ENCODE measurements around the gene ZHX3. TPM values are rescaled to one million over a fixed set of nuclear protein-coding genes. Genes with fewer than 3 reads are reported as not detected.

ZHX3 gene
- total and polyA plus RNA-seq, 2 of the 4 experiments (the other 2 are of a cell fraction) = 25.0 to 28.0 TPM

- Histone ChIP-seq H4K5ac (ENCODE audit: low read depth, low read length) (no peak overlapping the region), H3K4ac (ENCODE audit: low read depth, low read length) (no peak overlapping the region), H3K27ac (ENCODE audit: insufficient read depth, low read length) (no peak overlapping the region), H2BK20ac (ENCODE audit: low read depth, low read length) (no peak overlapping the region), H3K4me2 (ENCODE audit: low read depth, low read length) (no peak overlapping the region), H3K79me1 (ENCODE audit: low read depth in 1 of 2, low read length in 2 of 2) (peaks cover 9 to 69% of the 10 kb centered on the region in 2 experiments; a peak in 3 of 4 replicates), H3K4me1 (ENCODE audit: control insufficient read depth, insufficient read depth, low read length) (peaks cover 24% of the 10 kb centered on the region), H3K23ac (ENCODE audit: low read depth, low read length) (no peak overlapping the region), H4K91ac (ENCODE audit: insufficient read depth, low read depth, low read length) (no peak overlapping the region), H4K8ac (ENCODE audit: low read depth in 2 of 2, low read length in 2 of 2) (no peak overlapping the region), H3K4me3 (ENCODE audit: insufficient read depth, low read depth, low read length) (no peak overlapping the region), H3K14ac (replicated peaks; ENCODE audit: low read depth, low read length) (no peak overlapping the region), H3K27me3 (ENCODE audit: control insufficient read depth, insufficient read depth, low read length) (no peaks in the 10 kb centered on the region), H2AK9ac (replicated peaks; ENCODE audit: low read depth, low read length, poor library complexity) (no peak overlapping the region), H3K18ac (ENCODE audit: low read depth, low read length) (no peak overlapping the region), H3K9ac (ENCODE audit: low read depth, low read length) (no peak overlapping the region), H3K56ac (ENCODE audit: extremely low read depth, insufficient read depth, low read length) (no peak overlapping the region), H3K9me3 (ENCODE audit: control insufficient read depth, insufficient read depth, low read length) (no peaks in the 10 kb centered on the region), H2AFZ (replicated peaks; ENCODE audit: low read length, poor library complexity) (no peak overlapping the region), H3K9me1 (ENCODE audit: insufficient read depth, low read length) (peaks cover 8% of the 10 kb centered on the region), H4K20me1 (ENCODE audit: insufficient read depth, low read length) (peaks cover 30% of the 10 kb centered on the region), H2AK5ac (ENCODE audit: low read depth, low read length) (no peak overlapping the region), H2BK120ac (ENCODE audit: low read depth, low read length) (no peak overlapping the region), H2BK15ac (ENCODE audit: low read depth, low read length) (no peak overlapping the region), H2BK5ac (ENCODE audit: low read depth, low read length, poor library complexity, severe bottlenecking) (no peak overlapping the region), H3K36me3 (ENCODE audit: control insufficient read depth, insufficient read depth, low read length) (peaks cover 87% of the 10 kb centered on the region)
- DNase-seq (no peak), ATAC-seq (ENCODE audit: low read depth) (no peak)
- POLR2A ChIA-PET (ENCODE audit: unreplicated experiment) = no interaction called here
- CTCF ChIA-PET = interaction anchor here (0.8 kb wide), 1 partner anchor 146 kb away, joined by 3 read pairs; no protein-coding TSS in a partner anchor
- in situ Hi-C loops (cut with MboI; ENCODE audit: low sequenced_read_pairs) (loop anchor here (25.0 kb wide), 1 partner anchor 442 kb away; the partner anchor contains the start of gene CHD6), intact Hi-C loops (cut with micrococcal nuclease) (loop anchor here (5.0 to 10.0 kb wide), 2 partner anchors 227 to 524 kb away; no protein-coding TSS in a partner anchor), dilution Hi-C loops (cut with HindIII; ENCODE audit: low sequenced_read_pairs, unreplicated experiment) (no loop called here)
- 100% methylated on average over 6 of the region's 6 CpGs; no CpG with 5 or more reads in 1 of the 2 experiments for WGBS, 2 experiments (ENCODE audit: extremely low coverage in 2 of 2, insufficient read length in 1 of 2)
- BruUV-seq (replicated peaks) = no TSS peak
- TF ChIP-seq SMC3 (IDR thresholded peaks at IDR 0.05; ENCODE audit: low read depth, low read length) (no peak), FOS (IDR thresholded peaks at IDR 0.05; ENCODE audit: low read depth, low read length) (no peak), CHD1 (IDR thresholded peaks at IDR 0.05; ENCODE audit: low read depth, low read length) (no peak), RFX5 (IDR thresholded peaks at IDR 0.05; ENCODE audit: low read depth, low read length) (no peak), NFE2L2 (IDR thresholded peaks at IDR 0.05; ENCODE audit: low read depth, low read length) (no peak), MAFK (IDR thresholded peaks at IDR 0.05; ENCODE audit: low read depth, low read length) (no peak), POLR2A (IDR thresholded peaks at IDR 0.05; ENCODE audit: low read depth, low read length) (no peak), CTCF (conservative IDR thresholded peaks at IDR 0.05; ENCODE audit: low read depth, low read length) (no peak), RAD21 (IDR thresholded peaks at IDR 0.05; ENCODE audit: low read length) (no peak), CEBPB (IDR thresholded peaks at IDR 0.05; ENCODE audit: low read depth, low read length) (no peak), BHLHE40 (IDR thresholded peaks at IDR 0.05; ENCODE audit: low read depth, low read length) (no peak), RCOR1 (IDR thresholded peaks at IDR 0.05; ENCODE audit: insufficient replicate concordance, low read length) (no peak), MAZ (IDR thresholded peaks at IDR 0.05; ENCODE audit: borderline replicate concordance, low read depth, low read length) (no peak), ELK1 (IDR thresholded peaks at IDR 0.05; ENCODE audit: borderline replicate concordance, low read depth, low read length) (no peak), USF2 (IDR thresholded peaks at IDR 0.05; ENCODE audit: low read depth, low read length) (no peak)
Measured at GRCh38 chr20:41170386-41171105, 147.0 kb downstream of the ZHX3 start.
